GM19240 (cell line): Measurements from ENCODE around the gene GAA.

Experiments used
- DNase-seq: peaks from one replicate; pipeline ENCODE4 v3.0.0; 2011; ENCODE audit warnings: low spot score; ENCODE audit not compliant: insufficient read length

GAA gene

GRCh38 chr17:80103449-80104085 is 2.2 kb downstream of the GAA start:
- no peak for DNase-seq

DNA sequence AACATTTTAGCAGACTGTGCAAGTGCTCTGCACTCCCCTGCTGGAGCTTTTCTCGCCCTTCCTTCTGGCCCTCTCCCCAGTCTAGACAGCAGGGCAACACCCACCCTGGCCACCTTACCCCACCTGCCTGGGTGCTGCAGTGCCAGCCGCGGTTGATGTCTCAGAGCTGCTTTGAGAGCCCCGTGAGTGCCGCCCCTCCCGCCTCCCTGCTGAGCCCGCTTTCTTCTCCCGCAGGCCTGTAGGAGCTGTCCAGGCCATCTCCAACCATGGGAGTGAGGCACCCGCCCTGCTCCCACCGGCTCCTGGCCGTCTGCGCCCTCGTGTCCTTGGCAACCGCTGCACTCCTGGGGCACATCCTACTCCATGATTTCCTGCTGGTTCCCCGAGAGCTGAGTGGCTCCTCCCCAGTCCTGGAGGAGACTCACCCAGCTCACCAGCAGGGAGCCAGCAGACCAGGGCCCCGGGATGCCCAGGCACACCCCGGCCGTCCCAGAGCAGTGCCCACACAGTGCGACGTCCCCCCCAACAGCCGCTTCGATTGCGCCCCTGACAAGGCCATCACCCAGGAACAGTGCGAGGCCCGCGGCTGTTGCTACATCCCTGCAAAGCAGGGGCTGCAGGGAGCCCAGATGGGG is 3.1 kb downstream of the GAA start:
- no peak for DNase-seq

DNA sequence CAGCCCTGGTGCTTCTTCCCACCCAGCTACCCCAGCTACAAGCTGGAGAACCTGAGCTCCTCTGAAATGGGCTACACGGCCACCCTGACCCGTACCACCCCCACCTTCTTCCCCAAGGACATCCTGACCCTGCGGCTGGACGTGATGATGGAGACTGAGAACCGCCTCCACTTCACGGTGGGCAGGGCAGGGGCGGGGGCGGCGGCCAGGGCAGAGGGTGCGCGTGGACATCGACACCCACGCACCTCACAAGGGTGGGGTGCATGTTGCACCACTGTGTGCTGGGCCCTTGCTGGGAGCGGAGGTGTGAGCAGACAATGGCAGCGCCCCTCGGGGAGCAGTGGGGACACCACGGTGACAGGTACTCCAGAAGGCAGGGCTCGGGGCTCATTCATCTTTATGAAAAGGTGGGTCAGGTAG is 3.6 kb downstream of the GAA start:
- DNase-seq: no peak

GRCh38 chr17:80105762-80106161 is 4.4 kb downstream of the GAA start:
- DNase-seq: no peak

DNA sequence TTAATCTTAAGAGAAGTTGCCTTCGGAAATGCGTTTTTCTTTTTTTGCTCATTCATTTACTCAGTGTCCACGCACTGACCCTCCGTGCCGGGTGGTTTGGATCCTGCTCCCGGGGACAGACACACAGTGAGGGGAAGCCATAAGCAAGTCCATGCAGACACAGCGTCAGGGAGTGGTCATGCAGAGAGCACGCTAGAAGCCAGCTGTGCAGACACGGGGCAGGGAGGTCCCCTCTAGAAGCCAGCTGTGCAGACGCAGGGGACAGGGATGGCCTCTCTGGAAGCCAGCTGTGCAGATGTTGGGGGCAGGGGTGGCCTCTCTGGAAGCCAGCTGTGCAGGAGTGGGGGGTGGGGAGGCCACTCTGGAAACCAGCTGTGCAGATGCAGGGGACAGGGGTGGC is 4.8 kb downstream of the GAA start:
- no peak for DNase-seq

DNA sequence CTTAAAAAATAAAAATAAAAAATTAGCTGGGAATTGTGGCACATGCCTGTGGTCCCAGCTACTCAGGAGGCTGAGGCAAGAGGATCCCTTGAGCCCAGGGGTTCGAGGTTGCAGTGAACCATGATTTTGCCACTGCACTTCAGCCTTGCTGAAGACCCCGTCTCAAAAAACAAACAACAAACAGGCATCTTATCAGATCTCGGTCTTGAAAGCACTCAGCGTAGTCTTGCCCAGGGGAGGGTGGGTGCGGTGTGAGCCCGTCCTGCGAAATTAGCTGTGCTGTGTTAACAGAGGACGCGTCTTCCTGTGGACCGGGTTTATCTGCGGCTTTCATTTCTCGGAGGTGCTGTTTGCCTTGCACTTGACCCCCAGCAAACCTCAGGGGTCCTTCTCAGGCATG is 5.4 kb downstream of the GAA start:
- no peak for DNase-seq

- DNase-seq: no peak
These were observed 6.0 kb downstream of the GAA start for GRCh38 chr17:80107231-80108021.

- no peak for DNase-seq
These were observed 6.9 kb downstream of the GAA start for GRCh38 chr17:80108036-80108971.

- no peak for DNase-seq
These were observed 7.8 kb downstream of the GAA start for GRCh38 chr17:80109066-80109660.

GRCh38 chr17:80109713-80110446 is 8.5 kb downstream of the GAA start:
- DNase-seq: no peak

- no peak for DNase-seq
These were observed 9.0 kb downstream of the GAA start for GRCh38 chr17:80110447-80110812.

DNA sequence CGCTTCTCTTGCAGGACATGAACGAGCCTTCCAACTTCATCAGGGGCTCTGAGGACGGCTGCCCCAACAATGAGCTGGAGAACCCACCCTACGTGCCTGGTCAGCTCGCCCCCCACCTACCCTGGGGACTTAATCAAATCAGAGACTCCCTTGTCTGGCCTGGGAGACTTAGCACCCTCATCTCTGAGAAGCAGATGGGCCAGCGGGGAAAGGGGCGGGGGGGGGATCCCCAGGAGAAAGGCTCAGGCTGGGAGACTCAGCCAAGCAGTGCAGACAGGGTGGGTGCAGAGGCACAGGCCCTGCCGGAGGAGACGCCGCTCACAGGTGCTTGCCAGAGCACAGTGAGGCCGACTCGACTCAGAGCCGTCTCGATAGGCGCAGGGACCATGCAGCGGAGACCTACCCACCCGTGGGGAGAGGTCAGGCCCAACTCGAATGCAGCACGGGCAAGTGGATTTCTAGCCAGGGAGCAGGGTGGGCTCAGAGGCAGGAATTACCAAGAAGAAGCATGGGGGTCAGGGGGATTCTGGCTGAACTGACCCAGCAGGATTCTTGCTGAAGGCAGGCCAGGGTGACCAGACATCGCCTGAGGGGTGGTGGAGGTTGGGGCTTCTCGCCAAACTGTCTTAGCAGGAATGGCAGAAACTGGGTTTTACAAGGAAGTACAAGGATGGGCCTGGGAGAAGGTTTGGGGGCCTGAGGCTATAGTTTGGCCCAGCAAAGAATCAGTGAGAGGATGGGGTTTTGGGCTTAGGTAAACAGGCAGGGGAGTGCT is 9.7 kb downstream of the GAA start:
- no peak for DNase-seq

GRCh38 chr17:80111702-80112470 is 10.5 kb downstream of the GAA start:
- DNase-seq: no peak

DNA sequence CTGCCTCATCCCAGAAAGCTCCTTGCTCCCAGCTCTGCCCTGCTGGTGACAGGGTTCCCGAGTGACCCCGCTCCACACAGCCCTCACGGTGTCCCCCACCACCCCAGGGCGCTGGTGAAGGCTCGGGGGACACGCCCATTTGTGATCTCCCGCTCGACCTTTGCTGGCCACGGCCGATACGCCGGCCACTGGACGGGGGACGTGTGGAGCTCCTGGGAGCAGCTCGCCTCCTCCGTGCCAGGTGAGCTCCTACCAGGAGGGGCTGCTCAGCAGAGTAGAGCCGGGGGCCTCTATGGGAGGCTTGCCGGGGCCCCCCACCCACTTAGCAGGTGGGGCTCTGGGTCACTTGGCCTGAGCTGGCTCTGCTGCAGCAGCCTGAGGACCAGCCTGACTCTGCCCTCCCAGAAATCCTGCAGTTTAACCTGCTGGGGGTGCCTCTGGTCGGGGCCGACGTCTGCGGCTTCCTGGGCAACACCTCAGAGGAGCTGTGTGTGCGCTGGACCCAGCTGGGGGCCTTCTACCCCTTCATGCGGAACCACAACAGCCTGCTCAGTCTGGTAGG is 11.2 kb downstream of the GAA start:
- DNase-seq: no peak

DNA sequence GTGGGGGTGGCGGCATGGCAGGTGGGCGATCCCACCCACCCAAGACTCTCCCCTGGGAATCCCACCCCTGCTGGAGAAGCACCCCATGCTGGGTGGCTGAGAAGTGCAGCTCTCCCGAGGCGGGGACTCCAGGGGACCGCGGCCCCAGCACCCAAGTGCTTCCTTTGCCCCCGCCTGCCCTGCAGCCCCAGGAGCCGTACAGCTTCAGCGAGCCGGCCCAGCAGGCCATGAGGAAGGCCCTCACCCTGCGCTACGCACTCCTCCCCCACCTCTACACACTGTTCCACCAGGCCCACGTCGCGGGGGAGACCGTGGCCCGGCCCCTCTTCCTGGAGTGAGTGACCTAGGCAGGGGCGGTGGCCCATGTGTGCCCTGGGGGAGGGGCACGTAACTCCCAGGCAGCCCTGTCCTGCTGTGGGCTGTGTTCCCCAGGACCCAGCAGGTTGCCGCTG is 11.7 kb downstream of the GAA start:
- DNase-seq: no peak

- DNase-seq: no peak
These were observed 13.4 kb downstream of the GAA start for GRCh38 chr17:80114758-80115157.

- DNase-seq: no peak
These were observed 13.8 kb downstream of the GAA start for GRCh38 chr17:80115159-80115558.

- DNase-seq: no peak
These were observed 15.0 kb downstream of the GAA start for GRCh38 chr17:80116276-80116920.
